Measurements from ENCODE around the gene RTF2.

The RTF2 gene

GRCh38 chr20:56445540-56445939 lies 22.9 kb upstream of the RTF2 start:
- Histone ChIP-seq H3K9me3 (ENCODE audit: control insufficient read depth, insufficient read depth, low read length) (no peaks in the 10 kb centered on the region), H3K9ac (ENCODE audit: low read depth, low read length) (no peak overlapping the region), H3K36me3 (ENCODE audit: insufficient read depth, low read length) (no peaks in the 10 kb centered on the region), H3K4me1 (ENCODE audit: insufficient read depth, low read length) (no peaks in the 10 kb centered on the region)

- Histone ChIP-seq H3K9me3 (ENCODE audit: control insufficient read depth, insufficient read depth, low read length) (no peaks in the 10 kb centered on the region), H3K4me1 (ENCODE audit: insufficient read depth, low read length) (no peaks in the 10 kb centered on the region), H3K9ac (ENCODE audit: low read depth, low read length) (no peak overlapping the region), H3K36me3 (ENCODE audit: insufficient read depth, low read length) (no peaks in the 10 kb centered on the region)
Measured at GRCh38 chr20:56447227-56447626, 21.2 kb upstream of the RTF2 start.

GRCh38 chr20:56449459-56449858 lies 19.0 kb upstream of the RTF2 start:
- Histone ChIP-seq H3K9ac (ENCODE audit: low read depth, low read length) (no peak overlapping the region), H3K4me1 (ENCODE audit: insufficient read depth, low read length) (no peaks in the 10 kb centered on the region), H3K36me3 (ENCODE audit: insufficient read depth, low read length) (no peaks in the 10 kb centered on the region)

GRCh38 chr20:56451056-56451765 lies 17.2 kb upstream of the RTF2 start:
- Histone ChIP-seq H3K9ac (ENCODE audit: low read depth, low read length) (no peak overlapping the region), H3K4me1 (ENCODE audit: insufficient read depth, low read length) (no peaks in the 10 kb centered on the region), H3K36me3 (ENCODE audit: insufficient read depth, low read length) (no peaks in the 10 kb centered on the region), H3K9me3 (ENCODE audit: control insufficient read depth, insufficient read depth, low read length) (no peaks in the 10 kb centered on the region)

More at GRCh38 chr20:56449459-56449858, 19.0 kb upstream of the RTF2 start:
- H3K9me3 ChIP-seq (ENCODE audit: control insufficient read depth, insufficient read depth, low read length) = no peaks in the 10 kb centered on the region

GRCh38 chr20:56453352-56453751 lies 15.1 kb upstream of the RTF2 start:
- Histone ChIP-seq H3K9ac (ENCODE audit: low read depth, low read length) (no peak overlapping the region), H3K4me1 (ENCODE audit: insufficient read depth, low read length) (no peaks in the 10 kb centered on the region), H3K9me3 (ENCODE audit: control insufficient read depth, insufficient read depth, low read length) (no peaks in the 10 kb centered on the region), H3K36me3 (ENCODE audit: insufficient read depth, low read length) (no peaks in the 10 kb centered on the region)

GRCh38 chr20:56454754-56455153 lies 13.7 kb upstream of the RTF2 start:
- H3K36me3 ChIP-seq (ENCODE audit: insufficient read depth, low read length) = no peaks in the 10 kb centered on the region

GRCh38 chr20:56458206-56458821 lies 10.1 kb upstream of the RTF2 start:
- no peak overlapping the region for H3K9ac ChIP-seq (ENCODE audit: low read depth, low read length)
- H3K9me3 ChIP-seq (ENCODE audit: control insufficient read depth, insufficient read depth, low read length) = no peaks in the 10 kb centered on the region
- H3K36me3 ChIP-seq (ENCODE audit: insufficient read depth, low read length) = no peaks in the 10 kb centered on the region
- no peaks in the 10 kb centered on the region for H3K4me1 ChIP-seq (ENCODE audit: insufficient read depth, low read length)

More at GRCh38 chr20:56454754-56455153, 13.7 kb upstream of the RTF2 start:
- no peaks in the 10 kb centered on the region for H3K9me3 ChIP-seq (ENCODE audit: control insufficient read depth, insufficient read depth, low read length)
- no peak overlapping the region for H3K9ac ChIP-seq (ENCODE audit: low read depth, low read length)
- H3K4me1 ChIP-seq (ENCODE audit: insufficient read depth, low read length) = no peaks in the 10 kb centered on the region

GRCh38 chr20:56460459-56460858 lies 8.0 kb upstream of the RTF2 start:
- Histone ChIP-seq H3K9ac (ENCODE audit: low read depth, low read length) (no peak overlapping the region), H3K36me3 (ENCODE audit: insufficient read depth, low read length) (no peaks in the 10 kb centered on the region), H3K4me1 (ENCODE audit: insufficient read depth, low read length) (no peaks in the 10 kb centered on the region), H3K9me3 (ENCODE audit: control insufficient read depth, insufficient read depth, low read length) (no peaks in the 10 kb centered on the region)

GRCh38 chr20:56461576-56461975 lies 6.9 kb upstream of the RTF2 start:
- Histone ChIP-seq H3K4me1 (ENCODE audit: insufficient read depth, low read length) (no peaks in the 10 kb centered on the region), H3K9ac (ENCODE audit: low read depth, low read length) (no peak overlapping the region), H3K36me3 (ENCODE audit: insufficient read depth, low read length) (no peaks in the 10 kb centered on the region), H3K9me3 (ENCODE audit: control insufficient read depth, insufficient read depth, low read length) (no peaks in the 10 kb centered on the region)

- no peaks in the 10 kb centered on the region for H3K4me1 ChIP-seq (ENCODE audit: insufficient read depth, low read length)
- no peaks in the 10 kb centered on the region for H3K36me3 ChIP-seq (ENCODE audit: insufficient read depth, low read length)
- H3K9ac ChIP-seq (ENCODE audit: low read depth, low read length) = no peak overlapping the region
- H3K9me3 ChIP-seq (ENCODE audit: control insufficient read depth, insufficient read depth, low read length) = no peaks in the 10 kb centered on the region
Measured at GRCh38 chr20:56463428-56463827, 5.0 kb upstream of the RTF2 start.

GRCh38 chr20:56465997-56466396 lies 2.4 kb upstream of the RTF2 start:
- H3K36me3 ChIP-seq (ENCODE audit: insufficient read depth, low read length) = no peaks in the 10 kb centered on the region
- no peaks in the 10 kb centered on the region for H3K4me1 ChIP-seq (ENCODE audit: insufficient read depth, low read length)
- no peak overlapping the region for H3K9ac ChIP-seq (ENCODE audit: low read depth, low read length)
- H3K9me3 ChIP-seq (ENCODE audit: control insufficient read depth, insufficient read depth, low read length) = no peaks in the 10 kb centered on the region

- no peaks in the 10 kb centered on the region for H3K9me3 ChIP-seq (ENCODE audit: control insufficient read depth, insufficient read depth, low read length)
- H3K36me3 ChIP-seq (ENCODE audit: insufficient read depth, low read length) = no peaks in the 10 kb centered on the region
- H3K4me1 ChIP-seq (ENCODE audit: insufficient read depth, low read length) = no peaks in the 10 kb centered on the region
- peak overlapping the region; percentile 97; the same call in 1 of the 2 replicates for H3K9ac ChIP-seq (ENCODE audit: low read depth, low read length)
Measured at GRCh38 chr20:56467968-56468315, 485 bp upstream of the RTF2 start.

GRCh38 chr20:56469077-56469449 lies 636 bp downstream of the RTF2 start:
- Histone ChIP-seq H3K9me3 (ENCODE audit: control insufficient read depth, insufficient read depth, low read length) (no peaks in the 10 kb centered on the region), H3K4me1 (ENCODE audit: insufficient read depth, low read length) (no peaks in the 10 kb centered on the region), H3K9ac (ENCODE audit: low read depth, low read length) (peak overlapping the region; percentile 97), H3K36me3 (ENCODE audit: insufficient read depth, low read length) (peaks cover 5% of the 10 kb centered on the region)

GRCh38 chr20:56483970-56484369 lies 15.5 kb downstream of the RTF2 start:
- Histone ChIP-seq H3K9me3 (ENCODE audit: control insufficient read depth, insufficient read depth, low read length) (no peaks in the 10 kb centered on the region), H3K9ac (ENCODE audit: low read depth, low read length) (no peak overlapping the region), H3K4me1 (ENCODE audit: insufficient read depth, low read length) (no peaks in the 10 kb centered on the region), H3K36me3 (ENCODE audit: insufficient read depth, low read length) (peaks cover 24% of the 10 kb centered on the region)

- peaks cover 22% of the 10 kb centered on the region; the same call in 1 of the 2 replicates for H3K36me3 ChIP-seq (ENCODE audit: insufficient read depth, low read length)
- H3K9ac ChIP-seq (ENCODE audit: low read depth, low read length) = no peak overlapping the region
- no peaks in the 10 kb centered on the region for H3K9me3 ChIP-seq (ENCODE audit: control insufficient read depth, insufficient read depth, low read length)
- no peaks in the 10 kb centered on the region for H3K4me1 ChIP-seq (ENCODE audit: insufficient read depth, low read length)
Measured at GRCh38 chr20:56487216-56487615, 18.8 kb downstream of the RTF2 start.
